ENCODE results near the gene LIAS. TPM values are rescaled to one million over a fixed set of nuclear protein-coding genes. Genes with fewer than 3 reads are reported as not detected.

LIAS gene
- total RNA-seq, 6 experiments from 2014 or later, result 6.9 to 9.4 (median 8.1) TPM

GRCh38 chr4:39525822-39526690 lies 67.2 kb downstream of the LIAS start:
- H3K4me1 Mint-ChIP-seq (ENCODE audit: low read depth), result peaks cover 50% of the 10 kb centered on the region
- peaks cover 5% of the 10 kb centered on the region for H3K27me3 Mint-ChIP-seq (ENCODE audit: insufficient read depth)
- peaks cover 36% of the 10 kb centered on the region for H3K36me3 Mint-ChIP-seq (ENCODE audit: low read depth)
- no peak for DNase-seq
- peak overlapping the region; percentile 94 for H3K4me3 Mint-ChIP-seq
- no peak for TF ChIP-seq CTCF (IDR thresholded peaks at IDR 0.05)
- peaks cover 11% of the 10 kb centered on the region for H3K9me3 Mint-ChIP-seq
- H3K27ac Mint-ChIP-seq, result peak overlapping the region; percentile 92

GRCh38 chr4:39526765-39527295 lies 68.0 kb downstream of the LIAS start:
- DNase-seq, result no peak
- H3K27me3 Mint-ChIP-seq (ENCODE audit: insufficient read depth), result peaks cover 5% of the 10 kb centered on the region
- peaks cover 42% of the 10 kb centered on the region for H3K36me3 Mint-ChIP-seq (ENCODE audit: low read depth)
- H3K4me3 Mint-ChIP-seq, result peak overlapping the region; percentile 94
- peaks cover 42% of the 10 kb centered on the region for H3K4me1 Mint-ChIP-seq (ENCODE audit: low read depth)
- H3K27ac Mint-ChIP-seq, result peak overlapping the region; percentile 92
- no peak for TF ChIP-seq CTCF (IDR thresholded peaks at IDR 0.05)
- peaks cover 19% of the 10 kb centered on the region for H3K9me3 Mint-ChIP-seq

GRCh38 chr4:39527296-39528060 lies 68.6 kb downstream of the LIAS start, which contains the start of gene UGDH:
Gene UGDH (minus strand): TSS chr4:39527439. CDS start chr4:39521512, 5,927 bp downstream.
- peak within 1 kb of the TSS; percentile 96 for H3K27ac Mint-ChIP-seq
- peak; percentile 98 for DNase-seq
- H3K36me3 Mint-ChIP-seq (ENCODE audit: low read depth), result peaks cover 49% of the 10 kb centered on the region
- TF ChIP-seq CTCF (IDR thresholded peaks at IDR 0.05), result no peak; the same call in 1 of the 2 replicates
- H3K4me1 Mint-ChIP-seq (ENCODE audit: low read depth), result peaks cover 36% of the 10 kb centered on the region
- H3K4me3 Mint-ChIP-seq, result peak within 1 kb of the TSS; percentile 94
- peaks cover 26% of the 10 kb centered on the region for H3K9me3 Mint-ChIP-seq
- peaks cover 5% of the 10 kb centered on the region for H3K27me3 Mint-ChIP-seq (ENCODE audit: insufficient read depth)

- Mint-ChIP-seq H3K36me3 (ENCODE audit: low read depth) (peaks cover 54% of the 10 kb centered on the region), H3K9me3 (peaks cover 31% of the 10 kb centered on the region), H3K27me3 (ENCODE audit: insufficient read depth) (peaks cover 5% of the 10 kb centered on the region), H3K4me1 (ENCODE audit: low read depth) (peaks cover 30% of the 10 kb centered on the region), H3K27ac (peak overlapping the region; percentile 96), H3K4me3 (peak overlapping the region; percentile 94)
- no peak for TF ChIP-seq CTCF (IDR thresholded peaks at IDR 0.05)
- peak; percentile 86 for DNase-seq
Observed at GRCh38 chr4:39528061-39528465, 69.2 kb downstream of the LIAS start.

Small RNA genes lying within 50 kb of the gene (microRNA-seq; reads per million reads assigned to microRNA genes)
- not detected for gene MIR5591

Other genes starting within 250 kb of the LIAS start
- 10 to 100 TPM; 35.1 to 42.7 (median 41.0) TPM for gene RFC1, start 92.7 kb upstream of the LIAS start, total RNA-seq (2021; fragmentation: NEBNext Ultra II Directional; extraction: Animal tissue kit (Norgen Biotek cat#: 25700))
- gene KLB, start 52.1 kb upstream of the LIAS start, total RNA-seq (2021; fragmentation: NEBNext Ultra II Directional; extraction: Animal tissue kit (Norgen Biotek cat#: 25700)), result not detected
- gene RPL9, start 134 bp upstream of the LIAS start, total RNA-seq (2021; fragmentation: NEBNext Ultra II Directional; extraction: Animal tissue kit (Norgen Biotek cat#: 25700)), result 1,000 to 10,000 TPM; 1,332 to 1,543 (median 1,424) TPM
- gene UGDH, start 68.4 kb downstream of the LIAS start, total RNA-seq (2021; fragmentation: NEBNext Ultra II Directional; extraction: Animal tissue kit (Norgen Biotek cat#: 25700)), result 100 to 1,000 TPM in 5 of 6 experiments, 10 to 100 TPM in 1; 97.1 to 169 (median 158) TPM
- gene SMIM14, start 179.8 kb downstream of the LIAS start, total RNA-seq (2021; fragmentation: NEBNext Ultra II Directional; extraction: Animal tissue kit (Norgen Biotek cat#: 25700)), result 10 to 100 TPM; 26.6 to 35.0 (median 29.2) TPM
- gene UBE2K, start 239.1 kb downstream of the LIAS start, total RNA-seq (2021; fragmentation: NEBNext Ultra II Directional; extraction: Animal tissue kit (Norgen Biotek cat#: 25700)), result 100 to 1,000 TPM in 2 of 6 experiments, 10 to 100 TPM in 4; 84.8 to 104 (median 90.6) TPM